HG02885 (cell line): ENCODE data around the gene PRM3.

ENCODE experiments used
- ATAC-seq: cut with Tn5 transposase; IDR thresholded peaks from one replicate; pipeline ENCODE4 v1.9.1; 2021; ENCODE audit warnings: mild to moderate bottlenecking; ENCODE audit not compliant: unreplicated experiment, poor library complexity

The PRM3 gene

DNA sequence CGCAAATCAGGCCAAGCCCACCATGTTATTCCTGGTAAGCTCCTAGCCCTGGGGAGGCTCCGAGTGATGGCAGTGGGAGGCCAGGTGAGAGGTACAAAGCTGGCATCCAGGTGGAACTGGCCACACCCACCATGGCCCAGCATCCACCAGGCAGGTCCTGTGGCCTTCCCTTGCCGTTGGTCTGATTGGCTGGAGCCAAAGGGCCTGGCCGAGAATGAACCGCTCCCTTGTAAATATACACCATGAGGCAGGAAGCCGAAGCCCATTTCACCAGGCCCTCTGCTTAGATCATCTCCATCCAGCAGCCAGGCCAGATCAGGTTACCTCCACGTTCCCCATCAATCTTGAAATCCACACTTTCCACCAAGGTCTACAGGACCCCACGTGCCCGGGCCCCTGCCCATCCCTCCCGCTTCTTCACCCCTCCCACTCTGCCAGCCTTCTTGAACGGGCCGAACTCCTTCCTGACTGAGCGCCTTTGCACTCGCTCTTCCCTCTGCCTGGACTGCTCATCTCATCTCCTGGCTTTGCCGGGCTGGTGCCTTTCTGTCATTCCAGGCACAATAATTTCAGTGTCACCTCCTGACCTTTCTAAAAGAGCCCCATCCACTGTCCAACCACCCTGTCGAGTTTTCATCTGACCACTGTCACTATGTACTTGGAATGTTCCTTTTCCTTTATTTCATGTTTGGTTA, 23.2 kb downstream of the PRM3 start:
- no peak for ATAC-seq

DNA sequence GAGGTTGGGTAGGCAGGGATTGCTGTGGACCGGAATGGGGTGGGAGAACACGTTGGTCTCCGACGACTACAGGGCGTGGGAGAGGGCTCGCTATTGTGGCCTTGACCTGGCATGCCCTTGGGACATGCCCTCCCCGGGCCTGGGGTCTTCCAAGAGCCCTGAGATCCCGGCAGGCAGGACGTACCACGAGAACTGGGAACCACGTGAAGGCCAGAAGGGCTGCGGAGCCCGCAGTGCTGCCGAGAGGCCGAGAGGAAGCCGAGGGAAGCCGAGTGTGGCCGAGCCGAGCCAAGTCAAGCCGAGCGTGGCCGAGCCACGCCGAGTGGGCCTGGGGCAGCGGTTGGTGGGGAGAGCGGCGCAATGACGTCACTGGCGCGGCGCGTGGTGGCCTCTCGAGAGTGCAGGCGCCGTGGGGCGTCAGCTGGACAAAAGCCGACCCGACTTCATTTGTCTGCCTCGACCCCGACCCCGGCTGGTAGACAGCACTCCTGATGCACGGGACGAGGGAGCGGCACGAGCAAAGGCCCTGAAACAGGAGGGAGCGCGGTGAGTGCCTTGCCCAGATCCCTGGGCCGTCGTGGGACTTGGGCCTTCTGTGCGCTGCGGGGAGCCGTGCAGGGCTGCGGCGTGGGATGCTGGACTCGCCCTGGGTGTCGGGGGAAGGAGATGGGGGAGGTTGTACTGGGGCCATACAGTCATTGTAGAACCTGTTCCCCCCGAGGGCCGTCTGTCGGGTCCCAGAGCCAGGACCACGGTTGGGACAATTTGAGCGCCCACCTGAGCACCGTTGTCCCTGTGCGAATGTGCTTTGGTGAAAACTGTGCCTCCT, 24.0 kb downstream of the PRM3 start:
- no peak for ATAC-seq

DNA sequence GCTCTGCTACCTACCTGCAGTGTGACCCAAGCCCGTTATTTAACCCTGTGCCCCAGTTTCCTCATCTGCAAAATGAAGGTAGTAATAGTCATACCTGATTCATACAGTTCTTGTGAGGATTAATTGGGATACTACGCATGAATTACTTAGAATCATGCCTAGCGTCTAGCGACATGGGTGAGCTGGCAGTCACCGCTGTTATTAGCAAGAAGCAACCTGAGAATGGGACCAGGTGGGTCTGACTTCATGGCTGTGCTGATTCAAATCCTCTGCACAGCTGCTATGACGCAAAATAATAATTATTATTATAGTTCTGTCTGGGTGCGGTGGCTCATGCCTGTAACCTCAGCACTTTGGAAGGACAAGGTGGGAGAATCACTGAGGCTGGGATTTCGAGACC, 25.3 kb downstream of the PRM3 start:
- no peak for ATAC-seq

DNA sequence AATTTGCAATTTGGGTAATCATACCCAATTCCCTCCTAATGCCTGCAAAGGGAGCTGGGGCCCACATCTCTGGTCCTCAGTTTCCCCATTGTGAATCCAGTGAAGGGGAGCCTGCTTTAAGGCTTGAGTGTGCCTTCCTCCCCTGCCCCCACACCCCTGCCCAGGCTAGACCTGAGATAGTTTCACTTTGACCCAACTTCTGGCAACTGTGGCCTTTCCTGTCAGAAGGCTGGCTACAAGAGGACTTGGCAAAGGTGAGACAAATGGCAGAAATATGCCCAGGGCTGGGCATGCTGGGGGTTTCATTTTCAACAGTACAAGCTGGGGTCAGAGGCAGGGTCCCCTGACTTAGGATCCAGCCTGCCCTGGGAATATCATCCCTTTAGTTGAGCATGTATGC, 27.4 kb downstream of the PRM3 start:
- ATAC-seq: no peak

DNA sequence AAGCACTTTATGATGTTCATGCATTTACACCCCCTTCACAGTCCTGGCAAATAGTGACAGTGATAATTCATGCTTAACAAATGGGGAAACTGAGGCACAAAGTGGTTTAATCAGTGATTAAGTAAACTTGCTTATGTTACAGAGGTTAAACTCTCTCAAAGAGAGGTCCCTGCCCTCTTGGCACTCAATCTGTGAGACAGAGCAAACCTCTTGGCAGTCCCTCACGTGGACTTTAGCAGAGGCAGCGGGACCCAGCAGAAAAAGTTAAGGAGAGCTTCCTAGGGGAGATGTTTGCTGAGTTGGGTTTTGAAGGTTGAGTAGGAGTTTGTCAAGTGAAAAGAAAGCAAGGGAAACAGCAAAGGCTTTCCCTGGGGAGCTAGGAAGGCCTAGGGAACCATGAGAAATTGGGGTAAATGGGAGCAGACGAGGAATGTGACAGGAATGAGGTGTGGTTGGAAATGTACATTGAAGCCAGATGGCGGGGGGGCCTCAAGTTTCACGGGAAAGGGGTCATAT, 28.1 kb downstream of the PRM3 start:
- no peak for ATAC-seq

DNA sequence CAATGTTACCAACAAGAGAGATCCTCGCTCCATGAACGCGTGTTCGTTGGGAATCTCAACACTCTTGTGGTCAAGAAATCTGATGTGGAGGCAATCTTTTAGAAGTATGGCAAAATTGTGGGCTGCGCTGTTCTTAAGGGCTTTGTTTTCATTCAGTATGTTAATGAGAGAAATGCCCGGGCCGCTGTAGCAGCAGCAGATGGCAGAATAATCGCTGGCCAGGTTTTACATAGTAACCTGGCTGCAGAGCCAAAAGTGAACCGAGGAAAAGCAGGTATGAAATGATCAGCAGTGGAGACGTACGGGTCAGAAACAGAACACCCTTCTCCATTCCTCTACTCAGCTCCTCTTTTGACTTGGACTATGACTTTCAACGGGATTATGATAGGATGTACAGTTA, 30.8 kb downstream of the PRM3 start:
- ATAC-seq: no peak

DNA sequence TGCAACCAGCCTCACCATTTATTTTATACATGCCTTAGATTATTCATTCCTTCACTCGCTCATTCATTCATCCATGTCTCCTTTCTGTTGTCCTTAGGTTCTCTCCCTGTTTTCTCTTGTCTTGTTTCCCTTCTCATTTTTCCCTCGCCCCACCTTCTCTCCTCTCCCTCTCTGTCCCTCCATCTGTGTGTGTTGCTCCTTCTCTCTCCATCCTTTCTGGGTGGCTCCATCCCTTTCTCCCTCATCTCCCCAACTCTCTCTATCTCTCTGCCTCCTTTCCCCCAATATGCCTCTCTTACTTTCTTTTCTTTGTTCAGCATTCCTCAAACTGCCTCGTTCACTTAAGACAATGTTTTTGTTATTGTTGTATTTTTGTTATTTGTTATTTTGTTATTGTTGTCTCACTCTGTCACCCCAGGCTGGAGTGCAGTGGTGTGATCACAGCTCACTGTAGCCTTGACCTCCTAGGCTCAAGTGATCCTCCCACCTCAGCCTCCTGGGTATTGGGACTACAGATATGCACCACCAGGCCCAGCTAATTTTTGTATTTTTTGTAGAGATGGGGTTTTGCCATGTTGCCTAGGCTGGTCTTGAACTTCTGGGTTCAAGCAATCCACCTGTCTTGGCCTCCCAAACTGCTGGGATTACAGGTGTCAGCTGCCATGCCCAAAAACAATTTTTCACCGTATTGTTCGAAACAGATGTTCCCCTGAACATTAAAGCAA, 31.8 kb downstream of the PRM3 start:
- no peak for ATAC-seq

DNA sequence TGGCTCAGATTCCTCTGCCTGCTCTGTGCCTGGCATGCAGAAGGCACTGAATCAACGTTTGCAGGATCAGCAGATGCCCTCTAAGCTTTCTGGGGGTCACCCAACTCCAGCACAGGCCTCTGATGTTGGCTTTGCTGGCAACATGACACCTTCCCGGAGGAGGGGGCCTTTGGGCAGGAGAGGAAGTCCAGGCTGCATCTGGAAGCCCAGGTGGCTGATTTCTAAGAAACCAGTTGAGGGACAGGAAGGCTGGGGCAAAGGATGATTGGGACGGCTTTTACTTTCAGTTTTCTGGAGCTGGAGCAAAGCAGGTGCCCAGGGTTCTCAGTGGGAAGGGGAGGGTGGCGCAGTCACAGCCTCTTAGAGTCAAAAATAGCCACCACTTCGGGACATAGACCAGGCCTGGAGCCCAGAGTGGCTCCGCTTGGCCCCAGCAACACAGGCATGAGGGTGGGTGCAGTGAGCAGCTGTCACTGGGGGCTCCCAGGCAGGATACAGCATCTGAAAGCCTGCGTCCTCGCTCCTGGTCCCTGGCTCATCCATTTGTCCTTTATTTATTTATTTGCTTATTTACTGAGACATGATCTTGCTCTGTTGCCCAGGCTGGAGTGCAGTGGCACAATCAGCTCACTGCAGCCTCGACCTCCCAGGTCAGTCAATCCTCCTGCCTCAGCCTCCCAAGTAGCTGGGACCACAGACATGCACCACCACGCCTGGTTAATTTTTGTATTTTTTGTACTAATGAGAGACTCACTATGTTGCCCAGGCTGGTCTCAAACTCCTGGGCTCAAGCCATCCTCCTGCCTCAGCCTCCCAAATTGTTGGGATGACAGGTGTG, 32.6 kb downstream of the PRM3 start:
- no peak for ATAC-seq

DNA sequence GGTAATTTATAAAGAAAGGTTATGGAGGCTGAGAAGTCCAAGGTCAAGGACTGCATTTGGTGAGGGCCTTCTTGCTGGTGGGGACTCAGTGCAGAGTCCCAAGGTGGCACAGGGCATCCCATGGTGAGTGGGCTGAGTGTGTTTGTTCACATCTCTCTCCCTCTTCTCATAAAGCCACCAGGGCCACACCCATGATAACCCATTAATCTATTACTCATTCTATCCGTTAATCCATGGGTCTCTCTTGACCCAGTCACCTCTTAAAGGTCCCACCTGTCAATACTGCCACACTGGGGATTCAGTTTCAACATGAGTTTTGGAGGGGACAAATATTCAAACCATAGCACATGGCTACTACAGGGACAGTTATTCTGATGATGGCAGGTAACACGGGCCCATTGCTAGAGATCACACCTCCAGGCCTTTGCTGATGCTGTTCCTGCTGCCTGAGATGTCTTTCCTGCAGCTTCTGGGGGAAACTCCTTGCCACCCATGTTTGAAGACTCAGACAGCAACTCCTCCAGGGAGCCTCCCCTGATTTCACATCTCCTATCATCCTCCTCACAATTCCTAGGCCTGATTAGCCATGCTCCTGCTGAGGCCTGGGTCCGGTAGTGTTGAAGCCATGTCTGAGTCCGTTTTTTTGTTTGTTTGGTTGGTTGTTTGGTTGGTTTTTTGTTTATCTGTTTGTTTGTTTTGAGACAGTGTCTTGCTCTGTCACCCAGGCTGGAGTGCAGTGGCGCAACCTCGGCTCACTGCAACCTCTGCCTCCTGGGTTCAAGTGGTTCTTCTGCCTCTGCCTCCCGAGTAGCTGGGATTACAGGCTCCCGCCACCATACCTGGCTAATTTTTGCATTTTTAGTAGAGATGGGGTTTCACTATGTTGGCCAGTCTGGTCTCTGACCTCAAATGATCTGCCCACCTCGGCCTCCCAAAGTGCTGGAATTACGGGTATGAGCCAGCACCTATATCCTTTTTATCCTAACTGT, 33.5 kb downstream of the PRM3 start:
- no peak for ATAC-seq

DNA sequence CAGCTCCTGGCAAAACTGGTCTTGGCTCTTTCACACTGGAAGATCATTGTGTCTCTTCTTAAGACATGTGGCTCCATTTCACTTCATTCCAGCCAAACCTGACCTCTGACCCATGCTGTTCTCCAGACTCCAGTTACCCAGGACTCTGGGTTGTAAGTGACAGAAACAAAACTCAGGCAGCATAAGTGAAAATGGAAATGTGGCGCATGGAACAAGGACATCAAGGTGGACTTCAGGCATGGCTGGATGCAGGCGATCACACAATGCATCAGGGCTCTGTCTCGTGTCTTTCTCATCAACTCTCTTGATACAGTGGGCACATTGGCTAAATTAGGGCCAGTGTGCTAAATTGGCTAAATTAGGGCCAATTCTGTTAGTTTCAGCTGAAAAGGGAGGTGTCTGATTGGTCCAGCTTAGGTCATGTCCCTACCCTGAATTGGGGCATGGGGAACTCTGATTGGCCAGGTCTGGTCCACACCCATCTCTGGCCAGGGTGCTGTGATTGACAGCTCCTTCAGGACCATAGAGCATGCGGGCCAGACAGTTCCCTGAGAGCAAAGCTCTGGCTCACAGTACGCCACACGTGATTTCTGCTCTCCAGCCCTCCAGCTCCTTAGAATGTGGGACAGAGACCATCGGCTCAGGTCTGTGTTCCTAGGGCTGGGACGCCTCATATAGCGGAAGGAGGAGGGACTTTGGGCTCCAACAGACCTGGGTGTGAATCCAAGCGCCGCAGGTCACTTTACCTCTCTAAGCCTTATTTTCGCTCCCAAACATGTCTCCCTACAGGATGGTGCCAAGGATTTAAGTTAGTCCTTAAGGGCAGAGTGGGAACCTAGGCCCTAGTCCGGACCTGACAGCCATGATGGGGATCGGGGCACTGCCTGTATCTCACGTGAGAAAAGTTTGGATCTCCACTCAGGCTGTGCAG, 34.9 kb downstream of the PRM3 start:
- no peak for ATAC-seq

DNA sequence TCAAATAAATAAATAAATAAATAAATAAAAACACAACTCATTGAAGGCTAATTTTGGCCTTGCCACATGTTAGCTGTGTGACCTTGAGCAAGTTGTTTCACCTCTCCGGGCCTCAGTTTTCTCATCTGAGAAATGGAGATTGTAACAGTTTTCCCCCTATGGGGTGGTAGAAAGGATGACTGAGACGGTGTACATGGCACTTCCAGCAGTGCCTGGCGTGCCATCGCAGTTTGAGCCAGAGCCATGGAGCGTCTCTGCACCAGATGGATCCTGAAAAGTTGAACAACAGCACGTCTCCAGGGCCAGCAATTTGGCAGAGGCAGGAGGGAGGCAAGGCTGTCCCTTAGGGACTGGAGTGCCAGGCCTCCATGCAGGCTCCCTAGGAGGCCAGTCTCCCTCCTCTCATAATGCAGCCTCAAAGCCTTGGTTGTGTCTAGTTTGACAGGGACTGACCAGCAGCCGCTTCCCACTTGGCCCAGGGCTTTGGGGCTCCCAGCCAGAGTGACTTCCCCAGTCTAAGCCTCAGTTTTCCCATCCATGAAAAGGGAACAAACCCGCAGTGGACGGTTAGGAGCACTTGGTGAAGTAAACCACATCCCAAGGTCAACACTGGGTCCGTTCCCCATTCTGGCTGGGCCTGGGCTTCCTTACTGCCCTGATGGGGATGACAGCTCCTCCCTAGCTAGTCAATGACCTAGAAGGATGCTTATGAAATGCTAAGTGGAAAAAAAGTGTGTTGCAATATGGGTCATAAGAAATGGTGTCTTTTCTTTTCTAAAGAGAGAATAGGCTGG, 36.8 kb downstream of the PRM3 start:
- ATAC-seq: no peak

DNA sequence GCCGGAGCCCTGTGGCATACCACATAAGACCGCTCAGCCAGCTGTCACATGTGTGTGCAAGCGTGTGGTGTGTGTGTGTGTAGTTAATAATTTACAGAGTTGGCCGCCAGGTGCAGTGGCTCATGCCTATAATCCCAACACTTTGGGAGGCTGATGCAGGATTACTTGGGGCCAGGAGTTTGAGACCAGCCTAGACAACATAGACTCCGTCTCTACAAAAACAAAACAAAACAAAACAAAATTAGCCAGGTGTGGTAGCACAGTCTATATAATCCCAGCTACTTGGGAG, 37.8 kb downstream of the PRM3 start:
- no peak for ATAC-seq

DNA sequence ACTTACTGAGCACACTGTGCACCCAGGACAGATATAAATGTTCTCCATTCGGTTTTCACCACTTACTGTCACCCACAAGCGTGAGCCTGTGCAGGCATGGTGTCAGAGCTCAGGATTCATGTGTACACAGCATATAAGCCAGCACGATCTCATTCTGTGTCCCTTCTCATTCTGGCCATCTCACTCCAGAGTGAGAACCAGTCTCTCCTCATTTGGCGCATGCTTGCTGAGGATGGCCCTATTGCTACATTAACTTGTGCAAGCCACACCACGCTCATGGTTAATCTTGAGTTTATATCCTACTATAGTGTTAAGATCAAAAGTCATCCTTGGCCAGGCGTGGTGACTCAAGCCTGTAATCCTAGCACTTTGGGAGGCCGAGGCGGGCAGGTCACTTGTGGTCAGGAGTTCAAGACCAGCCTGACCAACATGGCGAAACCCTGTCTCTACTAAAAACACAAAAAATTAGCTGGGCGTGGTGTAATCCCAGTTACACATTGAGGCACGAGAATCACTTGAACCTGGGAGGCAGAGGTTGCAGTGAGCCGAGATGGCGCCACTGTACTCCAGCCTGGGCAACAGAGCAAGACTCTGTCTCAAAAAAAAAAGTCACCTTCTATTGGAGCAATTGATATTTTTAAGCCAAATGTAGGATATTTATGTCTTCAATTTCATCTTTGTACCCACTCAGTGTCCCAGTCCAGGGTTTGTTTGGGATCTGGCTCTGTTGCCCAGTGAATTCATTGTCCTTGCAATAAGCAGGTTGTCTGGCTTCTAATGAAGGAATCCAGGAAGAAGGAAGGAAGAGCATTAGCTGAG, 38.3 kb downstream of the PRM3 start:
- no peak for ATAC-seq

DNA sequence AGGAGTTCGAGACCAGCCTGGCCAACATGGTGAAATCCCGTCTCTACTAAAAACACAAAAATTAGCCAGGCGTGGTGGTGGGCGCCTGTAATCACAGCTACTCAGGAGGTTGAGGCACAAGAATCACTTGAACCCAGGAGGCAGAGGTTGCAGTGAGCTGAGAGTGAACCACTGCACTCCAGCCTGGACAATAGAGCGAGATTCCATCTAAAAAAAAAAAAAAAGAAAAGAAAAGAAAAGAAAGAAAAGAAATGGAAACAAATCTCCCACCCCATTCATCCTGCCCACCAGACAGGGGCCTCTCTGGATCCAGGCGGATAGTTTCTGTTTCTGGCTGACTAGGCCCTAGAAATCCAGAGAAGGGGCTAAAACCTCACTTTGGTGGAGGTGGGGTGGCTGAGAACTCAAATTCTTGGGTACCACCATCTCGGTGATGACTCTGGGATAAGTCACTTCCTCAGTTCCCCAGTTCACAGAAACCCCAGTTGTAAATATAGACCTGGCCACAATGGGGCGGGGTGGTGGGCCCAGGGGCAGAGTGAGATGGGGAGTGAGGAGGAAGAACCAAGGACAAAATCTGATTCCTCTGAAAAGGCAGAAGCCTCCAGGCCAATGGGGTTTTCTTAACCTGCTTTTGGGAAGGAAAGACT, 39.6 kb downstream of the PRM3 start:
- no peak for ATAC-seq

DNA sequence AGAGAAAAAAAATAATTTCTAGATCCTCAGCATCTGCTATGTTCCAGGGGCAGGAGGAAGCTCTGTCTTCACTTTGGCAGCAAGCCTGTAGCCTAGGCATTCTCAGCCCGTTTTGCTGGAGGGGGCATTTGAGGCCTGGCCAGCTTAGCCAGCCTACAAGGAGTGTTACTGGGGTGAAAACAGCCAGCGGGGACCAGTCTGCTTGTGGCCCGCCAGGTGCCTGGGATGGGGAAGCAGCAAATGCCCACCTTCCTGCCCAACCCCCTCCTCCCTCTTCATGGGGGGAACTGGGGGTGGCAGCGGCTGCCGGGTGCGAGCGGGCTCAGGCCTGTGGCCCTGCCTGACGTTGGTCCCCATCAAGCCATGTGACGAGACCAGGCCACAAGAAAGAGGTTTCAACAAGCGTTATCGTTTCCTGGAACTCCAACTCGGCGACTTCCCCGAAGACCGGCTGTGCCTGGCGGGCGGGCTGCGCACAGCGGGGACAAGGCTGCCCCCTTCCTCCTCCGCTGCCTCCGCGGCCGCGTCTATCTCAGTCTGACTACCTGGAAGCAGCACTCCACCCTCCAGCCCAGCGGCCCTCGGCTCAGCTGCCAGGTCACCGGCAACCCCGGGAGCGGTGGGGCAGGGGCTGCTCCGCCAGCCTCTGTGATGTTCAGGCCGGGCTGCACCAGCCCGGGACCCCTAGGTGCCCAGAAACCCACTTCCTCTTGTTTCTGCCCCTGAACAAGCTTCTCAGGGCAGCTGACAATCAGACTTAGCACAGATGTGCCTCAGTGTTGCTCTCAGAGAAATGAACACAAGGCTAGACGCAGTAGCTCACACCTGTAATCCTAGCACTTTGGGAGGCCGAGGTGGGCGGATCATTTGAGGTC, 40.3 kb downstream of the PRM3 start:
- peak; percentile 59 for ATAC-seq
